UCSD-AML1 (cell line): ENCODE measurements around the gene HDGFL3.
"Not testable (repeated sequence)": the region's sequence is repeated elsewhere in the genome, so short reads cannot be mapped to it uniquely, and the experiment has no call there.

Source experiments
- DNase-seq: peaks from one replicate; lab custom pipeline; 2025; ENCODE audit not compliant: unreplicated experiment; lab: John Stamatoyannopoulos, UW

Gene HDGFL3

GRCh38 chr15:83207660-83208366 is at the start of gene HDGFL3:
Gene HDGFL3, minus strand, starts transcription at chr15:83207823. Its CDS starts 409 bp downstream, at chr15:83207414.
- peak; percentile 27 for DNase-seq

- DNase-seq, result no peak
Measured at GRCh38 chr15:83250781-83251180, 43.2 kb upstream of the HDGFL3 start.

- no peak for DNase-seq
Measured at GRCh38 chr15:83249030-83249343, 41.4 kb upstream of the HDGFL3 start.

GRCh38 chr15:83248151-83249029 is 40.8 kb upstream of the HDGFL3 start:
- DNase-seq, result no peak

- no peak for DNase-seq
Measured at GRCh38 chr15:83243634-83244033, 36.0 kb upstream of the HDGFL3 start.

GRCh38 chr15:83230242-83230641 is 22.6 kb upstream of the HDGFL3 start:
- DNase-seq, result no peak

GRCh38 chr15:83225449-83225848 is 17.8 kb upstream of the HDGFL3 start:
- DNase-seq, result no peak

- DNase-seq, result not testable (repeated sequence)
Measured at GRCh38 chr15:83221781-83222180, 14.2 kb upstream of the HDGFL3 start.

GRCh38 chr15:83219026-83219425 is 11.4 kb upstream of the HDGFL3 start:
- no peak for DNase-seq

- no peak for DNase-seq
Measured at GRCh38 chr15:83215306-83215705, 7.7 kb upstream of the HDGFL3 start.

- DNase-seq, result no peak
Measured at GRCh38 chr15:83210619-83211018, 3.0 kb upstream of the HDGFL3 start.

- no peak for DNase-seq
Measured at GRCh38 chr15:83209333-83209732, 1.7 kb upstream of the HDGFL3 start.

GRCh38 chr15:83208367-83208661 is 691 bp upstream of the HDGFL3 start:
- DNase-seq, result no peak

- DNase-seq, result no peak
Measured at GRCh38 chr15:83207009-83207659, 489 bp downstream of the HDGFL3 start.

GRCh38 chr15:83206526-83207008 is 1.1 kb downstream of the HDGFL3 start:
- no peak for DNase-seq

- DNase-seq, result no peak
Measured at GRCh38 chr15:83205725-83206324, 1.8 kb downstream of the HDGFL3 start.

- no peak for DNase-seq
Measured at GRCh38 chr15:83204697-83205096, 2.9 kb downstream of the HDGFL3 start.

- DNase-seq, result no peak
Measured at GRCh38 chr15:83203543-83203942, 4.1 kb downstream of the HDGFL3 start.

- DNase-seq, result no peak
Measured at GRCh38 chr15:83200589-83200988, 7.0 kb downstream of the HDGFL3 start.

GRCh38 chr15:83200162-83200561 is 7.5 kb downstream of the HDGFL3 start:
- no peak for DNase-seq

GRCh38 chr15:83199288-83199687 is 8.3 kb downstream of the HDGFL3 start:
- no peak for DNase-seq

- no peak for DNase-seq
Measured at GRCh38 chr15:83198476-83198875, 9.1 kb downstream of the HDGFL3 start.
